ENCODE data around the gene NOTUM. TPM values are rescaled to one million over a fixed set of nuclear protein-coding genes. Genes with fewer than 3 reads are reported as not detected.
A peak's percentile ranks its signal among the peaks of the same experiment; 100 is the strongest.

The NOTUM gene
- total and polyA plus RNA-seq, 4 donors: 0.19 to 5.4 (median 1.6) TPM

- DNase-seq (ENCODE audit: low spot score): no peak
- no peak overlapping the region for H3K4me3 ChIP-seq (ENCODE audit: low read depth in 1 of 3, low read length in 3 of 3)
- H3K9me3 ChIP-seq (ENCODE audit: control insufficient read depth in 4 of 4, low read length in 3 of 4): no peaks in the 10 kb centered on the region
- no peaks in the 10 kb centered on the region for H3K27me3 ChIP-seq (ENCODE audit: control insufficient read depth in 4 of 4, insufficient read depth in 4 of 4, low read length in 3 of 4)
- no peak overlapping the region for H3K27ac ChIP-seq (ENCODE audit: low read depth in 1 of 2, low read length in 2 of 2)
- no peak overlapping the region for H3K9ac ChIP-seq (ENCODE audit: low read depth in 1 of 2, low read length in 2 of 2)
- no peaks in the 10 kb centered on the region for H3K36me3 ChIP-seq (ENCODE audit: control insufficient read depth in 4 of 4, insufficient read depth in 3 of 4, low read depth in 1 of 4, low read length in 3 of 4)
- peaks cover 9 to 38% (median 17%) of the 10 kb centered on the region in 4 donors for H3K4me1 ChIP-seq (ENCODE audit: control insufficient read depth in 4 of 4, insufficient read depth in 4 of 4, low read length in 3 of 4)
- 65% methylated on average over 20 of the region's 20 CpGs for WGBS
- TF ChIP-seq FOXA2 (IDR thresholded peaks at IDR 0.05) (no peak), SP1 (IDR thresholded peaks at IDR 0.05) (peak; percentile 70), REST (IDR thresholded peaks at IDR 0.05) (peak; percentile 99), EGR1 (IDR thresholded peaks at IDR 0.05; ENCODE audit: low read depth in 2 of 2) (no peak), HNF4A (conservative IDR thresholded peaks at IDR 0.05) (peak; percentile 78 to 96), RXRA (IDR thresholded peaks at IDR 0.05) (peak in 1 of 2 donors; percentile 82), HNF4G (IDR thresholded peaks at IDR 0.05) (peak; percentile 85)
These were observed 30.6 kb downstream of the NOTUM start for GRCh38 chr17:81930142-81931125.

GRCh38 chr17:81929253-81930141, 31.5 kb downstream of the NOTUM start:
- 87% methylated on average over 31 of the region's 31 CpGs for WGBS
- Histone ChIP-seq H3K27ac (ENCODE audit: low read depth in 1 of 2, low read length in 2 of 2) (no peak overlapping the region), H3K36me3 (ENCODE audit: control insufficient read depth in 4 of 4, insufficient read depth in 3 of 4, low read depth in 1 of 4, low read length in 3 of 4) (no peaks in the 10 kb centered on the region), H3K9ac (ENCODE audit: low read depth in 1 of 2, low read length in 2 of 2) (no peak overlapping the region), H3K27me3 (ENCODE audit: control insufficient read depth in 4 of 4, insufficient read depth in 4 of 4, low read length in 3 of 4) (no peaks in the 10 kb centered on the region), H3K4me1 (ENCODE audit: control insufficient read depth in 4 of 4, insufficient read depth in 4 of 4, low read length in 3 of 4) (peaks cover 18 to 47% (median 25%) of the 10 kb centered on the region in 4 donors), H3K4me3 (ENCODE audit: low read depth in 1 of 3, low read length in 3 of 3) (no peak overlapping the region), H3K9me3 (ENCODE audit: control insufficient read depth in 4 of 4, low read length in 3 of 4) (no peaks in the 10 kb centered on the region)
- DNase-seq (ENCODE audit: low spot score): no peak
- no peak for TF ChIP-seq MAX (IDR thresholded peaks at IDR 0.05)
- no peak for TF ChIP-seq EGR1 (IDR thresholded peaks at IDR 0.05; ENCODE audit: low read depth in 2 of 2)
- TF ChIP-seq FOXA1 (IDR thresholded peaks at IDR 0.05): no peak
- no peak for TF ChIP-seq GABPA (IDR thresholded peaks at IDR 0.05 in 1 of 2, conservative IDR thresholded peaks at IDR 0.05 in 1 of 2)
- TF ChIP-seq JUND (IDR thresholded peaks at IDR 0.05): no peak
- no peak for TF ChIP-seq YY1 (IDR thresholded peaks at IDR 0.05)
- TF ChIP-seq ATF3 (IDR thresholded peaks at IDR 0.05): no peak
- TF ChIP-seq SP1 (IDR thresholded peaks at IDR 0.05): no peak
- TF ChIP-seq FOXA2 (IDR thresholded peaks at IDR 0.05): no peak
- TF ChIP-seq REST (IDR thresholded peaks at IDR 0.05): no peak
- no peak for TF ChIP-seq CTCF (IDR thresholded peaks at IDR 0.05; ENCODE audit: low read depth, low read length, missing input control)
- TF ChIP-seq HNF4G (IDR thresholded peaks at IDR 0.05): no peak
- TF ChIP-seq RXRA (IDR thresholded peaks at IDR 0.05): no peak
- no peak for TF ChIP-seq HNF4A (conservative IDR thresholded peaks at IDR 0.05)
- TF ChIP-seq ZBTB33 (IDR thresholded peaks at IDR 0.05): no peak
- no peak for TF ChIP-seq TAF1 (conservative IDR thresholded peaks at IDR 0.05)
- TF ChIP-seq NR2F2 (IDR thresholded peaks at IDR 0.05): no peak

All from liver (tissue), 9 donors.